GM12878 (cell line): Measurements from ENCODE around the gene NR6A1. TPM values are rescaled to one million over a fixed set of nuclear protein-coding genes. Genes with fewer than 3 reads are reported as not detected.

ENCODE experiments used
- ATAC-seq: fragments of 200-7000 bp; cut with Tn5 transposase; 3 replicates; pipeline ENCODE4 v1.9.1; 2020; ENCODE audit warnings: mild to moderate bottlenecking, moderate library complexity
- BruUV-seq: library from RNA; stranded (reverse); fragments of 400-500 nt; replicated peaks from 2 replicates; lab custom pipeline; 2021; lab: Mats Ljungman, UMichigan
- CTCF ChIA-PET: fragments of 300-600 bp; sonication (Branson Sonifier 250); formaldehyde crosslinking; extraction: SDS; loops from one replicate; lab custom pipeline; 2021; ENCODE audit warnings: inconsistent platforms; lab: Yijun Ruan, JAX
- POLR2A ChIA-PET: fragments of 350-600 bp; formaldehyde crosslinking; extraction: SDS; loops from one replicate; lab custom pipeline; 2021; ENCODE audit warnings: inconsistent platforms; lab: Charles Lee
- RAD21 ChIA-PET: fragments of 300-600 bp; sonication (Branson Sonifier 250); formaldehyde crosslinking; loops from one replicate; lab custom pipeline; 2023; ENCODE audit warnings: antibody characterized with exemption; ENCODE audit not compliant: unreplicated experiment; lab: Charles Lee
- SMC1A ChIA-PET: fragments of 300-600 bp; sonication (Branson Sonifier 250); formaldehyde crosslinking; loops from one replicate; lab custom pipeline; 2023; ENCODE audit not compliant: unreplicated experiment, uncharacterized antibody; lab: Charles Lee
- DNase-seq: peaks from one replicate; pipeline ENCODE4 v3.0.0-alpha.2; 2011; ENCODE audit warnings: low read depth, low spot score
- FAIRE-seq: peaks from 3 replicates; lab custom pipeline; 2011; peaks lifted over from hg19 to GRCh38; lab: Jason Lieb, UNC
- H2AFZ ChIP-seq: 2 replicates; pipeline ENCODE4 v1.6.0; 2011; ENCODE audit warnings: low read depth, low read length, control low read depth; ENCODE audit not compliant: control insufficient read depth
- H3K27ac ChIP-seq: 2 replicates; pipeline ENCODE4 v1.5.1; 2011; ENCODE audit warnings: control low read depth; ENCODE audit not compliant: control insufficient read depth, insufficient read depth
- H3K27me3 ChIP-seq, 2 experiments: replicated peaks in 1 of 2; 2 replicates each; pipeline versions ENCODE4 v1.6.0 to v1.6.1; 2011; ENCODE audit warnings: low read length in 1 of 2; ENCODE audit not compliant: control insufficient read depth in 2 of 2, insufficient read depth in 2 of 2
- H3K36me3 ChIP-seq, 2 experiments: 2 replicates each; pipeline ENCODE4 v1.5.1; 2011; ENCODE audit warnings: low read length in 1 of 2; ENCODE audit not compliant: control insufficient read depth in 2 of 2, insufficient read depth in 2 of 2
- H3K4me1 ChIP-seq: 2 replicates; pipeline ENCODE4 v1.6.1; 2011; ENCODE audit warnings: mild to moderate bottlenecking, low read length, moderate library complexity, mixed read lengths; ENCODE audit not compliant: control insufficient read depth, insufficient read depth
- H3K4me2 ChIP-seq: 2 replicates; pipeline ENCODE4 v1.6.0; 2011; ENCODE audit warnings: control low read depth; ENCODE audit not compliant: control insufficient read depth, insufficient read depth
- H3K4me3 ChIP-seq: fragments of 200-600 bp; sonication (generic); 2 replicates; pipeline ENCODE4 v1.5.1; 2016
- H3K79me2 ChIP-seq: 2 replicates; pipeline ENCODE4 v1.6.0; 2011; ENCODE audit warnings: low read length; ENCODE audit not compliant: control insufficient read depth, insufficient read depth
- H3K9ac ChIP-seq: 2 replicates; pipeline ENCODE4 v1.8.0; 2011; ENCODE audit warnings: low read length, control low read depth, mixed read lengths; ENCODE audit not compliant: control insufficient read depth, insufficient read depth
- H3K9me3 ChIP-seq: replicated peaks from 3 replicates; pipeline ENCODE4 v1.5.1; 2011; ENCODE audit warnings: mild to moderate bottlenecking, low read length; ENCODE audit not compliant: control insufficient read depth, insufficient read depth
- H4K20me1 ChIP-seq: 2 replicates; pipeline ENCODE4 v1.6.0; 2011; ENCODE audit not compliant: control insufficient read depth, insufficient read depth
- ATF7 ChIP-seq: fragments of 450-650 bp; IDR thresholded peaks from 2 replicates; pipeline ENCODE4 v1.6.1; 2016; ENCODE audit warnings: low read depth, mild to moderate bottlenecking
- BCLAF1 ChIP-seq: fragments of 450-650 bp; IDR thresholded peaks from 2 replicates; pipeline ENCODE4 v1.6.1; 2017; ENCODE audit warnings: antibody characterized with exemption, mild to moderate bottlenecking, moderate library complexity
- CBFB ChIP-seq: IDR thresholded peaks from 2 replicates; pipeline ENCODE4 v1.6.1; 2016; ENCODE audit warnings: antibody characterized with exemption, low read depth
- CREM ChIP-seq: IDR thresholded peaks from 2 replicates; pipeline ENCODE4 v1.6.1; 2014; ENCODE audit warnings: antibody characterized with exemption, low read depth
- ETV6 ChIP-seq, 2 experiments: fragments of 450-650 bp in 1 of 2; IDR thresholded peaks in 1 of 2; conservative IDR thresholded peaks in 1 of 2; 2 replicates each; pipeline ENCODE4 v1.6.1; 2014; ENCODE audit warnings: antibody characterized with exemption in 1 of 2, borderline replicate concordance in 1 of 2, low read depth in 1 of 2, mild to moderate bottlenecking in 1 of 2, moderate library complexity in 1 of 2
- MAX ChIP-seq: IDR thresholded peaks from 2 replicates; pipeline ENCODE4 v1.6.1; 2012; ENCODE audit warnings: low read depth, low read length, improper control_type of control experiment
- NFXL1 ChIP-seq: fragments of 450-650 bp; IDR thresholded peaks from 2 replicates; pipeline ENCODE4 v1.6.1; 2017; ENCODE audit warnings: antibody characterized with exemption, mild to moderate bottlenecking, borderline replicate concordance
- NFYA ChIP-seq: IDR thresholded peaks from 2 replicates; pipeline ENCODE4 v1.6.1; 2011; ENCODE audit warnings: low read depth, mild to moderate bottlenecking, low read length, improper control_type of control experiment, borderline replicate concordance
- POLR2AphosphoS5 ChIP-seq: IDR thresholded peaks from 2 replicates; pipeline ENCODE4 v1.6.1; 2011; ENCODE audit warnings: mild to moderate bottlenecking, low read length, inconsistent platforms
- RCOR1 ChIP-seq: conservative IDR thresholded peaks from 2 replicates; pipeline ENCODE4 v1.6.1; 2012; ENCODE audit warnings: low read depth, low read length, improper control_type of control experiment
- SKIL ChIP-seq: fragments of 450-650 bp; IDR thresholded peaks from 2 replicates; pipeline ENCODE4 v1.6.1; 2017; ENCODE audit warnings: mild to moderate bottlenecking, low read depth, inconsistent platforms; ENCODE audit not compliant: poor library complexity, severe bottlenecking
- SUPT20H ChIP-seq: IDR thresholded peaks from 2 replicates; pipeline ENCODE4 v1.6.1; 2011; ENCODE audit warnings: low read depth, mild to moderate bottlenecking, low read length, moderate library complexity, borderline replicate concordance; ENCODE audit not compliant: control insufficient read depth
- TBL1XR1 ChIP-seq: IDR thresholded peaks from 2 replicates; pipeline ENCODE4 v1.6.1; 2012; ENCODE audit warnings: low read depth, low read length, improper control_type of control experiment
- WGBS: methylation state at CpG from one replicate; pipeline ENCODE4 v1.1.6; 2016; ENCODE audit warnings: low lambda C conversion rate; ENCODE audit not compliant: insufficient replicate concordance, insufficient coverage; ENCODE audit errors: missing lambda C conversion rate; 5-methylcytosine and 5-hydroxymethylcytosine counted together
- in situ Hi-C: fragments of 300-500 bp; cut with MboI; formaldehyde crosslinking; loops from 9 replicates; pipeline ENCODE4 v1.14.3; 2018; ENCODE audit warnings: mixed read lengths
- intact Hi-C: fragments of 100-400 bp; cut with micrococcal nuclease; formaldehyde crosslinking; loops from one replicate; pipeline ENCODE4 v1.14.2; 2022; ENCODE audit not compliant: unreplicated experiment
- polyA plus RNA-seq, 11 experiments: library from polyadenylated mRNA; depleted of rRNA in 4 of 11; unstranded in 6 of 11; stranded (reverse) in 5 of 11; fragments of >200 nt; fragmentation: Nextera tagmentation in 4 of 11; fragmentation: Illumina TruSeq in 1 of 11; extraction: Ambion mirVana in 4 of 11; extraction: Trizol in 1 of 11; gene quantifications; 1 replicate in 1 of 11; 2 replicates in 10 of 11; pipeline versions ENCODE4 v1.2.1 to v1.2.3, GENCODE V29; 2011 to 2016; ENCODE audit warnings: inconsistent platforms in 2 of 11, missing spikeins in 2 of 11, low read depth in 1 of 11
- total RNA-seq, 4 experiments: library from RNA; depleted of rRNA in 3 of 4; stranded (reverse); fragments of >200 nt in 3 of 4; fragmentation: Illumina TruSeq in 1 of 4; extraction: Trizol in 1 of 4; gene quantifications; 2 replicates each; pipeline versions ENCODE4 v1.2.1 to v1.2.3, GENCODE V29; 2013 to 2021
- TF ChIP-seq, protein P1 (sequence below): IDR thresholded peaks from 2 replicates; pipeline ENCODE4 v1.6.1; 2011; ENCODE audit warnings: mild to moderate bottlenecking, low read depth, low read length, moderate library complexity; ENCODE audit not compliant: insufficient replicate concordance

Gene NR6A1
- total and polyA plus RNA-seq, 10 of the 15 experiments (the other 5 are each of a cell fraction or from before 2014, with no cell fraction given), result 1.2 to 9.2 (median 4.6) TPM

DNA sequence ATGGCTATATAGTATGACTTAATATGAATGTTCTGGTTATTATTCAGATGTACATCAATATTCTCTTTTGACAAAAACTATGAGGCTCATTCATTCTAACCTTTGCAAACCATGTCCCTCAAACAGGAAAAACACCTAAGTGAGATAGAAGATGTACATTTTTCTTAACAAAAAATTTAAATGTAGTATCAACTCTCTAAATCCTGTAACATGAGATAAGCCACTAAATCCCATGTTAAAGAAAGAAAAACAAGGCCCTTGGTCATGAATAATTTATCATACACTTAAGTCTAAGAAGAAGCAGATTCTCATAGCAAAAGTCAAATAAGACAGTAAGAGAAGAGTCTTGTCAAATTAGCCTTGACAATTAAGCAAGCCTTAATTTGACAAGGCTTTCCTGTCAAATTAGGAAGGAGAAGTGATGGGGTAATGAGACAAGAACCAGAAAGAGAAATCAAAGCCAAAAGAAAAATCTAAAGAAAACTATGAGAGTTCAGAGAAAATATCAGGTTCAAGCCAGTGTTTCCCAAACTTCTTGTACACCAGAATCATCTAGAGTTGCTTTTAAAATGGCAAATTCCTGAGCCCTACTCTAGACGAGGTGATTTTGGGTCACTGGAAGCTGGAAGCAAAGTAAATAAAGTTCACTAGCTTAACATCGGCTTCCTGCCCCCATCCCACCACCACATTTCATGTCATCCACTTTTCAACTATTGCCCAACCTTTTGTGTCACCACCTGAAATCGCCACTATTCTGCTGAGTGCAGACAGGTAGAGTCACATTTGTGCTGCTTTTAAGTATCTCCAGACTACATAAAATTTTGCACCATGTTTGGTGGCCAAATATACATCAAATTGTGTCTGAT is 76.5 kb downstream of the NR6A1 start:
- H3K79me2 ChIP-seq, result peaks cover 2% of the 10 kb centered on the region; the same call in 1 of the 2 replicates
- no peak for FAIRE-seq
- H3K27ac ChIP-seq, result no peak overlapping the region
- RAD21 ChIA-PET, result interaction anchor here (0.7 to 2.2 kb wide), 3 partner anchors 14 to 78 kb away, joined by 4 to 7 read pairs (median 4); no protein-coding TSS in a partner anchor
- no peaks in the 10 kb centered on the region for H3K27me3 ChIP-seq
- no peaks in the 10 kb centered on the region for H4K20me1 ChIP-seq
- BruUV-seq, result no TSS peak
- CTCF ChIA-PET, result interaction anchor here (1.1 to 1.9 kb wide), 4 partner anchors 10 to 77 kb away, joined by 3 to 8 read pairs (median 6); no protein-coding TSS in a partner anchor
- in situ Hi-C loops, result no loop called here
- POLR2A ChIA-PET, result interaction anchor here (0.6 to 1.8 kb wide), 2 partner anchors 35 to 988 kb away, joined by 4 to 5 read pairs; no protein-coding TSS in a partner anchor
- no peak overlapping the region for H3K4me3 ChIP-seq
- no peaks in the 10 kb centered on the region for H3K4me1 ChIP-seq
- peaks cover 0 to 3% of the 10 kb centered on the region in 2 experiments; a peak in 1 of 4 replicates for H3K36me3 ChIP-seq
- no peak for ATAC-seq
- SMC1A ChIA-PET, result interaction anchor here (1.0 to 2.6 kb wide), 4 partner anchors 17 to 77 kb away, joined by 3 to 7 read pairs (median 4); no protein-coding TSS in a partner anchor
- no peak overlapping the region for H3K9ac ChIP-seq
- no peak for DNase-seq
- no peak overlapping the region for H3K4me2 ChIP-seq
- H2AFZ ChIP-seq, result no peak overlapping the region
- 64% methylated on average over 3 of the region's 3 CpGs for WGBS
- intact Hi-C loops, result no loop called here
- H3K9me3 ChIP-seq, result no peaks in the 10 kb centered on the region
- TF ChIP-seq POLR2AphosphoS5 (no peak), CREM (no peak), SUPT20H (no peak), NFYA (no peak), ETV6 (conservative IDR thresholded peaks at IDR 0.05 in 1 of 2, IDR thresholded peaks at IDR 0.05 in 1 of 2; ENCODE audit: borderline replicate concordance in 1 of 2, low read depth in 1 of 2) (no peak), BCLAF1 (no peak), RCOR1 (no peak), TBL1XR1 (no peak), CBFB (no peak), ATF7 (no peak), NFXL1 (no peak), MAX (no peak), SKIL (no peak)
- TF ChIP-seq, protein P1, sequence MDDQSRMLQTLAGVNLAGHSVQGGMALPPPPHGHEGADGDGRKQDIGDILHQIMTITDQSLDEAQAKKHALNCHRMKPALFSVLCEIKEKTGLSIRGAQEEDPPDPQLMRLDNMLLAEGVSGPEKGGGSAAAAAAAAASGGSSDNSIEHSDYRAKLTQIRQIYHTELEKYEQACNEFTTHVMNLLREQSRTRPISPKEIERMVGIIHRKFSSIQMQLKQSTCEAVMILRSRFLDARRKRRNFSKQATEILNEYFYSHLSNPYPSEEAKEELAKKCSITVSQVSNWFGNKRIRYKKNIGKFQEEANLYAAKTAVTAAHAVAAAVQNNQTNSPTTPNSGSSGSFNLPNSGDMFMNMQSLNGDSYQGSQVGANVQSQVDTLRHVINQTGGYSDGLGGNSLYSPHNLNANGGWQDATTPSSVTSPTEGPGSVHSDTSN, result no peak
